Measurements from ENCODE around the gene PIGU.

GRCh38 chr20:34680586-34681175, 3.8 kb upstream of the PIGU start:
- TF ChIP-seq POLR2AphosphoS5 (IDR thresholded peaks at IDR 0.05; ENCODE audit: low read depth, low read length), result no peak
- TF ChIP-seq TAF1 (IDR thresholded peaks at IDR 0.05; ENCODE audit: borderline replicate concordance, insufficient read depth, low read length), result no peak
- TF ChIP-seq SIN3A (IDR thresholded peaks at IDR 0.05; ENCODE audit: borderline replicate concordance, insufficient read depth, low read length), result no peak
- no peak for TF ChIP-seq REST (IDR thresholded peaks at IDR 0.05; ENCODE audit: insufficient read depth in 1 of 2, low read depth in 2 of 2, low read length in 2 of 2)

All from PFSK-1 (cell line).